PC-9 (cell line): Measurements from ENCODE around the gene S100PBP.

Experiments
- EZH2 ChIP-seq: fragments of 200-600 bp; sonication (generic); IDR thresholded peaks from 2 replicates; pipeline ENCODE4 v1.8.0; 2017; ENCODE audit warnings: antibody characterized with exemption, low read depth
- TF ChIP-seq, protein P1 (sequence below): fragments of 200-600 bp; sonication (generic); conservative IDR thresholded peaks from 2 replicates; pipeline ENCODE4 v1.6.1; 2017; ENCODE audit warnings: mixed run types, antibody characterized with exemption, mild to moderate bottlenecking, moderate library complexity

DNA sequence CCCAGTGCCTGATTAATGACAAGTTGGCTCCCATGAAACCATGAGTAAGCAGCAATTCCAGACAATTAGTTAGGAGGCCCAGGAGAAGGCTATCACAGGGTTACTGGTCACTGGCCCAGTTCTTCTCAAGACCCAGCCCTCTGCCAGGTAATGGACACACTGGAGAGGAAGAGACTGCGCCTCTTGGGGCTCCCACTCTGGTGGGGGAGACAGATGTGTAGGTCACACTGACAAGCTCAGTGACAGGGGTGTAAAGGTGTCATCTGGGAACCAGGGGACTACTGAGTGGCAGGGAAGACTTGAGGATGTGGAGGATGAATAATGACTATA lies 73.8 kb downstream of the S100PBP start:
- TF ChIP-seq, protein P1, sequence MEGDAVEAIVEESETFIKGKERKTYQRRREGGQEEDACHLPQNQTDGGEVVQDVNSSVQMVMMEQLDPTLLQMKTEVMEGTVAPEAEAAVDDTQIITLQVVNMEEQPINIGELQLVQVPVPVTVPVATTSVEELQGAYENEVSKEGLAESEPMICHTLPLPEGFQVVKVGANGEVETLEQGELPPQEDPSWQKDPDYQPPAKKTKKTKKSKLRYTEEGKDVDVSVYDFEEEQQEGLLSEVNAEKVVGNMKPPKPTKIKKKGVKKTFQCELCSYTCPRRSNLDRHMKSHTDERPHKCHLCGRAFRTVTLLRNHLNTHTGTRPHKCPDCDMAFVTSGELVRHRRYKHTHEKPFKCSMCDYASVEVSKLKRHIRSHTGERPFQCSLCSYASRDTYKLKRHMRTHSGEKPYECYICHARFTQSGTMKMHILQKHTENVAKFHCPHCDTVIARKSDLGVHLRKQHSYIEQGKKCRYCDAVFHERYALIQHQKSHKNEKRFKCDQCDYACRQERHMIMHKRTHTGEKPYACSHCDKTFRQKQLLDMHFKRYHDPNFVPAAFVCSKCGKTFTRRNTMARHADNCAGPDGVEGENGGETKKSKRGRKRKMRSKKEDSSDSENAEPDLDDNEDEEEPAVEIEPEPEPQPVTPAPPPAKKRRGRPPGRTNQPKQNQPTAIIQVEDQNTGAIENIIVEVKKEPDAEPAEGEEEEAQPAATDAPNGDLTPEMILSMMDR = no peak
- no peak for TF ChIP-seq EZH2
